Measurements from ENCODE around the gene WWOX.
"Not testable (repeated sequence)": the region's sequence is repeated elsewhere in the genome, so short reads cannot be mapped to it uniquely, and the experiment has no call there.

The WWOX gene

GRCh38 chr16:79213214-79213613 lies 1113.8 kb downstream of the WWOX start:
- DNase-seq: no peak

- no peak for DNase-seq
Measured at GRCh38 chr16:79215289-79215688, 1115.8 kb downstream of the WWOX start.

DNA sequence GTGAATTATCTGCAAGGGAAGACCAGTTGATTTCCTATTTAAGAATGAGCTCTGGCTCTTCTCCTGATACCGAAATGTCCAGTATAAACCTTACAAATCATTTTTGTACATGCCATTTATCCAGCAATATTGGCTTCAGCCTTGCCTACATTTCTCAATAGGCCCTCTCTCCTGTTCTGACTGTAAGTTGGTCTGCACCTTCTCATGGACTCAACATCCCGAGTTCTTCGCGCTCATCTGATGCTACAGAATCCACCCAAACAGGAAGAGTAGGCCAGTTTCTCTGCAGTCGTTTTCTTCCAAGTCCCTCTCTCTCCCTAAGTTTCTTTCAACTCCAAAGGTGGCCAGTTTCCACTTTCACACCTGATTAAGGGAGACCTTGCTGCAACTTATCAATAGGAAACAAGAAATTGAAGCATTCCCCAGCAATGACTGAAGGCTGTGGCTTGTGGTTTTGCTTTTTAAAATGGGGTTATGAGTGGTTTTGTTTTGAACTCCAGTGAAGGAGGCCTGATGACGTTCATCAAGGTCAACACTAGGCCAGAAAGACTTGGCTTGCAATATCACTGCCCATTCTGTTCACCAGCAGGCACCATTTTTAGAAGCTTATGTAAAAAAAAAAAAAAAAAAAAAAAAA lies 1118.0 kb downstream of the WWOX start:
- no peak for DNase-seq

- DNase-seq: no peak
Measured at GRCh38 chr16:79218351-79218750, 1118.9 kb downstream of the WWOX start.

DNA sequence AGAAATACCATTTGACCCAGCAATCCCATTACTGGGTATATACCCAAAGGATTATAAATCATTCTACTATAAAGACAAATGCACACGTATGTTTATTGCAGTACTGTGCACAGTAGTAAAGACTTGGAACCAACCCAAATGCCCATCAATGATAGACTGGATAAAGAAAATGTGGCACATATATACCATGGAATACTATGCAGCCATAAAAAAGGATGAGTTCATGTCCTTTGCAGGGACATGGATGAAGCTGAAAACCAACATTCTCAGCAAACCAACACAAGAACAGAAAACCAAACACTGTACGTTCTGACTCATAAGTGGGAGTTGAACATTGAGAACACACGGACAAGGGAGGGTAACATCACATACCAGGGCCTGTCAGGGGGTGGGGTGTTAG lies 1126.5 kb downstream of the WWOX start:
- DNase-seq: not testable (repeated sequence)

DNA sequence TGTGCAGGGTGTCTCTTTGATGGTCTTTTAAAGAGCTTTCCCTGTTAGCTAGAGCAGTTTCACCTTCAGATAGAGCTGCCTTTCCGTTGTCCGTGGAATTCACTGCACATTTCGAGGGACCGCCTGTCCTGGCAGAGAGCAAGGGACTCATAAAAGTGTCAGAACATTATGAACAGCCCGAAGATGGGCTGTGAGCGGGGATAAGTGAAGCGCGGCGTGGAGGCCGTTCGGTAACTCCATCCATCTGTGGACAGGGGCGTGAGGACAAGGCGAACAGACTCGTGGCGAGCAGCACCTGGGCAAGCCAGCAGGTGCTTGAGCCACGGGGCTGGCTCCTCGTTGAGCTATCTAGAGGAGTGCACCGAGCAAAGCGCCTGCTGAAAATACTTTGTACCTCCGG lies 1129.9 kb downstream of the WWOX start:
- DNase-seq: no peak

DNA sequence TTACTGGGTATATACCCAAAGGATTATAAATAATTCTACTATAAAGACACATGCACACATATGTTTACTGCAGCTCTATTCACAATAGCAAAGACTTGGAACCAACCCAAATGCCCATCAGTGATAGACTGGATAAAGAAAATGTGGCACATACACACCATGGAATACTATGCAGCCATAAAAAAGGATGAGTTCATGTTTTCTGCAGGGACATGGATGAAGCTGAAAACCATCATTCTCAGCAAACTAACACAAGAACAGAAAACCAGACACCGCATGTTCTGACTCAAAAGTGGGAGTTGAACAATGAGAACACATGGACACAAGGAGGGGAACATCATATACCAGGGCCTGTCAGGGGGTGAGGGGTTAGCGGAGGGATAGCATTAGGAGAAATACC lies 1146.2 kb downstream of the WWOX start:
- DNase-seq: not testable (repeated sequence)

DNA sequence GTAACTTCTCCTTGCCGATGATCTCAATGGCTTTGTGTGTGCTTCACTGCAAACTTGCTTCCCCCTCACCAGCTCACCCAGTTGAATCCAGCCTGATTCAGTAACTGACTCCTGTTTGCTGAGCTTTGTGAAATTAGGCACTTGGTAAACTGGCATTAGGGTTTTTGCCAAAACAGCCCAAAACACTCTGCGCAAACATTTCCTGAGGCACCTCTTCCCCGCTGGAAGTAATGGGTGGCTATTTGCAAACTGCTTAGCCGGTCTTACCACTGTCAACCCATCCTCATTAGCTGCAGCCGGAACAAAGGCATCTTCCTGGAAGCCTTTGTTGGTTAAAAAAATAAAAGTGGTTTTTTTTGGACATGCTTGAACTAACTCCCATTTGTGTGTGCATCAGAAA lies 1147.9 kb downstream of the WWOX start:
- DNase-seq: no peak

- no peak for DNase-seq
Measured at GRCh38 chr16:79248351-79248750, 1148.9 kb downstream of the WWOX start.

DNA sequence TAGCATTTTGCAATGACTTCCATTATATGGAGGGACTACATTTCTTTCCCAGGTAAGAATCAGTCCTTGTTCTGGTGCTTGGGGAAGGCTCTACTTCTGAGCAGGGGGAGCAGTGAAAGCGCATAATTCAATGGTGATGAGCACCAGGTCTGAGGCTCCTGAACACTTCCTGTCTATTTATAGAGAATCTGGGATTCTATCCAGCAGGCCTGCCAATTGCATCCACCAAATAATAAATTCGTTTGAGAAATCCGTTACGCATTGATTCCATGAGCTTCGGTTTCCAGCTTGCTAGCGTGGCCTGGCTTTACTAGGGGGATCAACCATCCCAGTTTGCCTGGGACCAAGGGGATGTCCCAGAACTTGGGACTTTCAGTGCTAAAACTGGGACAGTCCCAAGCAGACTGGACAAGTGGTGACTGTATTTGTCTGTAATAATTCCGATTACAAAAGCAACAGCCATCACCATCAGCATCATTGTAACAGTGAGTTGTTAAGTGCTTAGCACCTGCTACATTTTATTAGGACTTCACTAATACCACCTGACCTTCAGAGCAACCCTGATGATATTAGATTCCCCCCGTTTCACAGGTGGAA lies 1151.1 kb downstream of the WWOX start:
- DNase-seq: no peak

DNA sequence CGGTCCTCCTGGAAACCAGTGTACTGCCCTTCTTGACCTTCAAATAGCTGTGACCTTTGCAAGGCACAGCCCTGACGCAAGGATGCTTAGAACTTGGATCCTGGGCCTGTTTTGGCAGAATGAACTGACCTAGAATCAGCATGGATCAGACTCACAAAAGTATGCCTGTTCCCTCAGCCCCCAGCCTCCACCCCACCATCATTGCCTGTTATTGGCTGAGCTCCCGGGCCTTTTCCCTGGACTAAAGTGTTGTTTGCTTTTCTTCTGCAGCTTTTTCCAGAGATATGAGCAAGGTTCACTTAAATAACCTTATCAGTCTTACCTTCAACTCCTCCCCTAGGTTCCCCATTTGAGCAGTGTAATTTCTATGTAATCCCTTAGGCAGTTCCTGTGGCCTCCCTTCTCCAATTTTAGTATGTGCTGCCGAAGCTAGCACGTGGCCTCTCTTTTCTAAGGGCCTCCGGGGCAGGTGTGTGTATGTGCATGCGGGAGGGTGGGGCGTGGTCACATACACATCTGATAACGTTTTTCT lies 1153.7 kb downstream of the WWOX start:
- no peak for DNase-seq

DNA sequence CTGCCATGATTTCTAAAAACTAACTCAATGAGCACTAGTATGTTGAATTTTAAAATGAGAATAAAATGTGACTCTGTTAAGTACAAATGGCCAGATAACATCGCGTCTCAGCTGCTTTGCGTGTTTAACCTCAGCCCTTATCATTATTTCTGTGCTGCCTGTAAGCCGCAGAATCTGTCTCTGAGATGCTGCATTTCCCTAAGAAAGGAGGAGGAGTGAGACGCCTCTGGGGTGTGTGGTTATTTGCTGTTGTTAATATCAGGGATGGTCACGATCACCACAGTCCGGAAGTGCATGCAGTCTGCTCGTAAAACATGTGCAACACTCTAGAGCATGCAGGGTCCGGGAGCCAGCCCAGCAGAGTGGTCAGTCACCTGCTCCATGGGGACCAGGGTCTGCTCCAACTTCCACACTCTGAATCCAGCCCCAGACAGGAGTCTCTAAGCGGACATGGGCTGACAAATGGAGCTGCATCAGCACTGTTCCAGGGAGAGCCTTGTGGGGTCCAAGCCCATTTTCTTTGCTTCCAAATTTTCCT lies 1158.6 kb downstream of the WWOX start:
- DNase-seq: no peak

DNA sequence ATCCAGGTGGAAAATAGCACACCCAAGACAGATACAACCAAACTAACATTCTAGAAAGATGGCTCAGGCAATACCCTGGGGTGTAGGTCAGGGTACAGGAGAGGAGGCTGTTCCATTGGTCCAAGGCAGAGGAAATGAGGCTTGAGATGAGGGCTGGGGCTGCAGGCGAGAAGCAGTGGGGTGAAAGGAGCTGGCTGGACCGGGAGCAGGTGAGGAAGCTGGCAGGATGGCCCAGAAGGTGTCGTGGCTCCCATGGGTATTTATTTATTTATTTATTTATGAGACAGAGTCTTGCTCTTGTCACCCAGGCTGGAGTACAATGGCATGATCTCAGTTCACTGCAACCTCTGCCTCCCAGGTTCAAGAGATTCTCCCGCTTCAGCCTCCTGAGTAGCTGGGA lies 1161.4 kb downstream of the WWOX start:
- not testable (repeated sequence) for DNase-seq

- DNase-seq: no peak
Measured at GRCh38 chr16:79261481-79261940, 1162.1 kb downstream of the WWOX start.

GRCh38 chr16:79261944-79262552 lies 1162.6 kb downstream of the WWOX start:
- DNase-seq: no peak
